GM23338 (cell line): ENCODE data around the gene MEF2A. TPM values are rescaled to one million over a fixed set of nuclear protein-coding genes. Genes with fewer than 3 reads are reported as not detected.

Source experiments
- ATAC-seq: fragments of 200-7000 bp; cut with Tn5 transposase; 3 replicates; pipeline ENCODE4 v1.9.1; 2020
- DNase-seq: peaks from one replicate; pipeline ENCODE4 v3.0.0-alpha.2; 2015; ENCODE audit warnings: low spot score
- H2AFZ ChIP-seq: fragments of 200-600 bp; sonication (generic); 2 replicates; pipeline ENCODE4 v1.8.0; 2016; ENCODE audit warnings: antibody characterized with exemption, mild to moderate bottlenecking, moderate library complexity
- H3F3A ChIP-seq: fragments of 200-600 bp; sonication (generic); replicated peaks from 2 replicates; pipeline ENCODE4 v1.8.0; 2017; ENCODE audit warnings: antibody characterized with exemption, mixed run types, low read depth
- H3K27ac ChIP-seq: fragments of 200-600 bp; sonication (generic); 2 replicates; pipeline ENCODE4 v1.6.1; 2016; ENCODE audit warnings: low read depth
- H3K27me3 ChIP-seq: fragments of 200-600 bp; sonication (generic); 2 replicates; pipeline ENCODE4 v1.8.0; 2016; ENCODE audit warnings: mild to moderate bottlenecking, mixed run types, moderate library complexity; ENCODE audit not compliant: insufficient read depth
- H3K36me3 ChIP-seq: fragments of 200-600 bp; sonication (generic); 2 replicates; pipeline ENCODE4 v1.8.0; 2016; ENCODE audit warnings: mild to moderate bottlenecking; ENCODE audit not compliant: insufficient read depth
- H3K4me1 ChIP-seq: fragments of 200-600 bp; sonication (generic); 2 replicates; pipeline ENCODE4 v1.8.0; 2016; ENCODE audit warnings: mild to moderate bottlenecking, moderate library complexity; ENCODE audit not compliant: insufficient read depth
- H3K4me2 ChIP-seq: fragments of 200-600 bp; sonication (generic); 2 replicates; pipeline ENCODE4 v1.7.1; 2017; ENCODE audit warnings: mixed run types
- H3K4me3 ChIP-seq: fragments of 200-600 bp; sonication (generic); 2 replicates; pipeline ENCODE4 v1.6.1; 2016; ENCODE audit warnings: mixed run types
- H3K79me2 ChIP-seq: fragments of 200-600 bp; sonication (generic); replicated peaks from 2 replicates; pipeline ENCODE4 v1.8.0; 2017; ENCODE audit warnings: mild to moderate bottlenecking; ENCODE audit not compliant: insufficient read depth
- H3K9me2 ChIP-seq: fragments of 200-600 bp; sonication (generic); 2 replicates; pipeline ENCODE4 v1.8.0; 2017; ENCODE audit not compliant: insufficient read depth
- H4K20me1 ChIP-seq: fragments of 200-600 bp; sonication (generic); replicated peaks from 2 replicates; pipeline ENCODE4 v1.8.0; 2017; ENCODE audit warnings: mild to moderate bottlenecking; ENCODE audit not compliant: insufficient read depth
- H3K27ac Mint-ChIP-seq: 2 replicates; pipeline ENCODE4 v1.8.0; 2020; ENCODE audit warnings: inconsistent platforms, mild to moderate bottlenecking, moderate library complexity, mixed read lengths
- H3K27me3 Mint-ChIP-seq: 3 replicates; pipeline ENCODE4 v1.8.0; 2022; ENCODE audit warnings: low read depth, mild to moderate bottlenecking, moderate library complexity, mixed read lengths, inconsistent platforms; ENCODE audit not compliant: insufficient read depth, poor library complexity
- H3K36me3 Mint-ChIP-seq: 3 replicates; pipeline ENCODE4 v1.8.0; 2021; ENCODE audit warnings: low read depth, mild to moderate bottlenecking, inconsistent platforms, moderate library complexity, mixed read lengths
- H3K4me1 Mint-ChIP-seq: 3 replicates; pipeline ENCODE4 v1.8.0; 2020; ENCODE audit warnings: mild to moderate bottlenecking, inconsistent platforms, mixed read lengths
- H3K4me3 Mint-ChIP-seq: 3 replicates; pipeline ENCODE4 v1.8.0; 2021; ENCODE audit warnings: moderate library complexity, mild to moderate bottlenecking, inconsistent platforms, mixed read lengths
- H3K9me3 Mint-ChIP-seq: 3 replicates; pipeline ENCODE4 v1.8.0; 2020; ENCODE audit warnings: moderate library complexity, mild to moderate bottlenecking, inconsistent platforms, mixed read lengths
- CREB1 ChIP-seq: fragments of 250-450 bp; sonication (Bioruptor Pico); IDR thresholded peaks from 2 replicates; pipeline ENCODE4 v1.5.0; 2020; ENCODE audit warnings: low read depth, mild to moderate bottlenecking, moderate library complexity
- ETS1 ChIP-seq: IDR thresholded peaks from 2 replicates; pipeline ENCODE4 v1.6.1; 2016; ENCODE audit warnings: antibody characterized with exemption
- EZH2 ChIP-seq: fragments of 200-600 bp; sonication (generic); IDR thresholded peaks from one replicate; pipeline ENCODE4 v1.8.0; 2017; ENCODE audit warnings: antibody characterized with exemption, mild to moderate bottlenecking, low read depth; ENCODE audit not compliant: unreplicated experiment
- EZH2phosphoT487 ChIP-seq: fragments of 200-600 bp; sonication (generic); IDR thresholded peaks from one replicate; pipeline ENCODE4 v1.8.1; 2018; ENCODE audit warnings: antibody characterized with exemption; ENCODE audit not compliant: unreplicated experiment
- JUNB ChIP-seq: IDR thresholded peaks from one replicate; pipeline ENCODE4 v1.6.1; 2016; ENCODE audit warnings: antibody characterized with exemption; ENCODE audit not compliant: unreplicated experiment
- NANOG ChIP-seq: IDR thresholded peaks from 2 replicates; pipeline ENCODE4 v1.6.1; 2016; ENCODE audit warnings: antibody characterized with exemption, borderline replicate concordance
- POLR2AphosphoS5 ChIP-seq: IDR thresholded peaks from 2 replicates; pipeline ENCODE4 v1.6.1; 2016; ENCODE audit warnings: antibody characterized with exemption, low read depth
- STAT1 ChIP-seq: IDR thresholded peaks from one replicate; pipeline ENCODE4 v1.6.1; 2016; ENCODE audit warnings: antibody characterized with exemption; ENCODE audit not compliant: unreplicated experiment
- ZNF114 ChIP-seq: fragments of 250-450 bp; sonication (Bioruptor Pico); IDR thresholded peaks from 2 replicates; pipeline ENCODE4 v1.5.0; 2020; ENCODE audit warnings: mild to moderate bottlenecking, moderate library complexity
- ZNF331 ChIP-seq: fragments of 250-450 bp; sonication (Bioruptor Pico); IDR thresholded peaks from 2 replicates; pipeline ENCODE4 v1.5.0; 2020; ENCODE audit warnings: low read depth, mild to moderate bottlenecking, moderate library complexity
- polyA plus RNA-seq: library from polyadenylated mRNA; unstranded; fragments of >200 nt; fragmentation: Nextera tagmentation; extraction: Ambion mirVana; gene quantifications from 2 replicates; pipeline ENCODE4 v1.2.1, GENCODE V29; 2016
- total RNA-seq: library from RNA; depleted of rRNA; stranded (reverse); fragments of >200 nt; shearing (Covaris generic); gene quantifications from 2 replicates; pipeline ENCODE4 v1.2.3, GENCODE V29; 2014
- TF ChIP-seq, protein P1 (sequence below): fragments of 250-450 bp; sonication (Bioruptor Pico); IDR thresholded peaks from 2 replicates; pipeline ENCODE4 v1.5.0; 2020; ENCODE audit warnings: mild to moderate bottlenecking, moderate library complexity
- TF ChIP-seq, protein P2 (sequence below): IDR thresholded peaks from one replicate; pipeline ENCODE4 v1.6.1; 2018; ENCODE audit warnings: antibody characterized with exemption; ENCODE audit not compliant: unreplicated experiment

Gene MEF2A
- total and polyA plus RNA-seq, 2 experiments from 2014 or later, result 20.3 to 42.3 TPM

- no peak overlapping the region for H3K4me2 ChIP-seq
- H3K36me3 ChIP-seq, result no peaks in the 10 kb centered on the region
- Mint-ChIP-seq H3K27ac (peak overlapping the region; percentile 73), H3K4me3 (no peak overlapping the region), H3K9me3 (no peaks in the 10 kb centered on the region; the same call in 2 of the 3 replicates), H3K4me1 (peaks cover 56% of the 10 kb centered on the region), H3K27me3 (peaks cover 2% of the 10 kb centered on the region), H3K36me3 (peaks cover 21% of the 10 kb centered on the region)
- peaks cover 17% of the 10 kb centered on the region for H3K4me1 ChIP-seq
- H3K27ac ChIP-seq, result peak overlapping the region; percentile 34
- DNase-seq (no peak), ATAC-seq (no peak)
- H3K9me2 ChIP-seq, result no peaks in the 10 kb centered on the region
- H3F3A ChIP-seq, result no peaks in the 10 kb centered on the region
- no peak overlapping the region for H3K4me3 ChIP-seq
- H4K20me1 ChIP-seq, result peaks cover 6% of the 10 kb centered on the region; the same call in 1 of the 2 replicates
- TF ChIP-seq POLR2AphosphoS5 (no peak), STAT1 (no peak), ZNF331 (no peak), EZH2 (no peak), ZNF114 (no peak), EZH2phosphoT487 (no peak), NANOG (no peak), JUNB (no peak), ETS1 (no peak), CREB1 (CRISPR knock-in tag) (no peak)
- TF ChIP-seq, protein P1, sequence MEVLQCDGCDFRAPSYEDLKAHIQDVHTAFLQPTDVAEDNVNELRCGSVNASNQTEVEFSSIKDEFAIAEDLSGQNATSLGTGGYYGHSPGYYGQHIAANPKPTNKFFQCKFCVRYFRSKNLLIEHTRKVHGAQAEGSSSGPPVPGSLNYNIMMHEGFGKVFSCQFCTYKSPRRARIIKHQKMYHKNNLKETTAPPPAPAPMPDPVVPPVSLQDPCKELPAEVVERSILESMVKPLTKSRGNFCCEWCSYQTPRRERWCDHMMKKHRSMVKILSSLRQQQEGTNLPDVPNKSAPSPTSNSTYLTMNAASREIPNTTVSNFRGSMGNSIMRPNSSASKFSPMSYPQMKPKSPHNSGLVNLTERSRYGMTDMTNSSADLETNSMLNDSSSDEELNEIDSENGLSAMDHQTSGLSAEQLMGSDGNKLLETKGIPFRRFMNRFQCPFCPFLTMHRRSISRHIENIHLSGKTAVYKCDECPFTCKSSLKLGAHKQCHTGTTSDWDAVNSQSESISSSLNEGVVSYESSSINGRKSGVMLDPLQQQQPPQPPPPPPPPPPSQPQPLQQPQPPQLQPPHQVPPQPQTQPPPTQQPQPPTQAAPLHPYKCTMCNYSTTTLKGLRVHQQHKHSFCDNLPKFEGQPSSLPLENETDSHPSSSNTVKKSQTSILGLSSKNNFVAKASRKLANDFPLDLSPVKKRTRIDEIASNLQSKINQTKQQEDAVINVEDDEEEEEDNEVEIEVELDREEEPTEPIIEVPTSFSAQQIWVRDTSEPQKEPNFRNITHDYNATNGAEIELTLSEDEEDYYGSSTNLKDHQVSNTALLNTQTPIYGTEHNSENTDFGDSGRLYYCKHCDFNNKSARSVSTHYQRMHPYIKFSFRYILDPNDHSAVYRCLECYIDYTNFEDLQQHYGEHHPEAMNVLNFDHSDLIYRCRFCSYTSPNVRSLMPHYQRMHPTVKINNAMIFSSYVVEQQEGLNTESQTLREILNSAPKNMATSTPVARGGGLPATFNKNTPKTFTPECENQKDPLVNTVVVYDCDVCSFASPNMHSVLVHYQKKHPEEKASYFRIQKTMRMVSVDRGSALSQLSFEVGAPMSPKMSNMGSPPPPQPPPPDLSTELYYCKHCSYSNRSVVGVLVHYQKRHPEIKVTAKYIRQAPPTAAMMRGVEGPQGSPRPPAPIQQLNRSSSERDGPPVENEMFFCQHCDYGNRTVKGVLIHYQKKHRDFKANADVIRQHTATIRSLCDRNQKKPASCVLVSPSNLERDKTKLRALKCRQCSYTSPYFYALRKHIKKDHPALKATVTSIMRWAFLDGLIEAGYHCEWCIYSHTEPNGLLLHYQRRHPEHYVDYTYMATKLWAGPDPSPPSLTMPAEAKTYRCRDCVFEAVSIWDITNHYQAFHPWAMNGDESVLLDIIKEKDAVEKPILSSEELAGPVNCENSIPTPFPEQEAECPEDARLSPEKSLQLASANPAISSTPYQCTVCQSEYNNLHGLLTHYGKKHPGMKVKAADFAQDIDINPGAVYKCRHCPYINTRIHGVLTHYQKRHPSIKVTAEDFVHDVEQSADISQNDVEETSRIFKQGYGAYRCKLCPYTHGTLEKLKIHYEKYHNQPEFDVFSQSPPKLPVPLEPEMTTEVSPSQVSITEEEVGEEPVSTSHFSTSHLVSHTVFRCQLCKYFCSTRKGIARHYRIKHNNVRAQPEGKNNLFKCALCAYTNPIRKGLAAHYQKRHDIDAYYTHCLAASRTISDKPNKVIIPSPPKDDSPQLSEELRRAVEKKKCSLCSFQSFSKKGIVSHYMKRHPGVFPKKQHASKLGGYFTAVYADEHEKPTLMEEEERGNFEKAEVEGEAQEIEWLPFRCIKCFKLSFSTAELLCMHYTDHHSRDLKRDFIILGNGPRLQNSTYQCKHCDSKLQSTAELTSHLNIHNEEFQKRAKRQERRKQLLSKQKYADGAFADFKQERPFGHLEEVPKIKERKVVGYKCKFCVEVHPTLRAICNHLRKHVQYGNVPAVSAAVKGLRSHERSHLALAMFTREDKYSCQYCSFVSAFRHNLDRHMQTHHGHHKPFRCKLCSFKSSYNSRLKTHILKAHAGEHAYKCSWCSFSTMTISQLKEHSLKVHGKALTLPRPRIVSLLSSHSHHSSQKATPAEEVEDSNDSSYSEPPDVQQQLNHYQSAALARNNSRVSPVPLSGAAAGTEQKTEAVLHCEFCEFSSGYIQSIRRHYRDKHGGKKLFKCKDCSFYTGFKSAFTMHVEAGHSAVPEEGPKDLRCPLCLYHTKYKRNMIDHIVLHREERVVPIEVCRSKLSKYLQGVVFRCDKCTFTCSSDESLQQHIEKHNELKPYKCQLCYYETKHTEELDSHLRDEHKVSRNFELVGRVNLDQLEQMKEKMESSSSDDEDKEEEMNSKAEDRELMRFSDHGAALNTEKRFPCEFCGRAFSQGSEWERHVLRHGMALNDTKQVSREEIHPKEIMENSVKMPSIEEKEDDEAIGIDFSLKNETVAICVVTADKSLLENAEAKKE, result no peak
- TF ChIP-seq, protein P2, sequence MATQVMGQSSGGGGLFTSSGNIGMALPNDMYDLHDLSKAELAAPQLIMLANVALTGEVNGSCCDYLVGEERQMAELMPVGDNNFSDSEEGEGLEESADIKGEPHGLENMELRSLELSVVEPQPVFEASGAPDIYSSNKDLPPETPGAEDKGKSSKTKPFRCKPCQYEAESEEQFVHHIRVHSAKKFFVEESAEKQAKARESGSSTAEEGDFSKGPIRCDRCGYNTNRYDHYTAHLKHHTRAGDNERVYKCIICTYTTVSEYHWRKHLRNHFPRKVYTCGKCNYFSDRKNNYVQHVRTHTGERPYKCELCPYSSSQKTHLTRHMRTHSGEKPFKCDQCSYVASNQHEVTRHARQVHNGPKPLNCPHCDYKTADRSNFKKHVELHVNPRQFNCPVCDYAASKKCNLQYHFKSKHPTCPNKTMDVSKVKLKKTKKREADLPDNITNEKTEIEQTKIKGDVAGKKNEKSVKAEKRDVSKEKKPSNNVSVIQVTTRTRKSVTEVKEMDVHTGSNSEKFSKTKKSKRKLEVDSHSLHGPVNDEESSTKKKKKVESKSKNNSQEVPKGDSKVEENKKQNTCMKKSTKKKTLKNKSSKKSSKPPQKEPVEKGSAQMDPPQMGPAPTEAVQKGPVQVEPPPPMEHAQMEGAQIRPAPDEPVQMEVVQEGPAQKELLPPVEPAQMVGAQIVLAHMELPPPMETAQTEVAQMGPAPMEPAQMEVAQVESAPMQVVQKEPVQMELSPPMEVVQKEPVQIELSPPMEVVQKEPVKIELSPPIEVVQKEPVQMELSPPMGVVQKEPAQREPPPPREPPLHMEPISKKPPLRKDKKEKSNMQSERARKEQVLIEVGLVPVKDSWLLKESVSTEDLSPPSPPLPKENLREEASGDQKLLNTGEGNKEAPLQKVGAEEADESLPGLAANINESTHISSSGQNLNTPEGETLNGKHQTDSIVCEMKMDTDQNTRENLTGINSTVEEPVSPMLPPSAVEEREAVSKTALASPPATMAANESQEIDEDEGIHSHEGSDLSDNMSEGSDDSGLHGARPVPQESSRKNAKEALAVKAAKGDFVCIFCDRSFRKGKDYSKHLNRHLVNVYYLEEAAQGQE, result no peak
- no peak overlapping the region for H2AFZ ChIP-seq
- H3K79me2 ChIP-seq, result peaks cover 97% of the 10 kb centered on the region
- no peaks in the 10 kb centered on the region for H3K27me3 ChIP-seq
These were observed 38.0 kb downstream of the MEF2A start for GRCh38 chr15:99603828-99604227.
